Left cardiac atrium (tissue), 4 donors: ENCODE results near the gene RPTOR. TPM values are rescaled to one million over a fixed set of nuclear protein-coding genes. Genes with fewer than 3 reads are reported as not detected.
A peak's percentile ranks its signal among the peaks of the same experiment; 100 is the strongest.

Experiments used
- ATAC-seq, 2 donors: fragments of 200-7000 bp; cut with Tn5 transposase; one replicate each; pipeline ENCODE4 v1.9.1; 2020; ENCODE audit warnings: mild to moderate bottlenecking in 2 of 2, moderate library complexity in 2 of 2
- DNase-seq: peaks from one replicate; pipeline ENCODE4 v3.0.0-alpha.2; 2020
- intact Hi-C, 2 donors: fragments of 100-400 bp; cut with DNase I; formaldehyde crosslinking; loops; one replicate each; pipeline versions ENCODE4 v1.14.1 to v1.15.1; 2022 to 2023
- total RNA-seq, 2 donors: library from RNA; stranded (reverse); fragmentation: NEBNext Ultra II Directional; extraction: Animal tissue kit (Norgen Biotek cat#: 25700); gene quantifications; one replicate each; pipeline ENCODE4 v1.2.1, GENCODE V29; 2021
- donor health status: DM: no; HTN: yes; CAD: no.
- donor health status: DM: no; HTN: yes; CAD: no; lungs with severe emphysema.
- donor health status: DM: yes; HTN: yes; CAD: no.
- donor health status: Dilated cardiomyopathy.

Gene RPTOR
- total RNA-seq, 2 donors from 2014 or later = 18.9 to 22.9 TPM

DNA sequence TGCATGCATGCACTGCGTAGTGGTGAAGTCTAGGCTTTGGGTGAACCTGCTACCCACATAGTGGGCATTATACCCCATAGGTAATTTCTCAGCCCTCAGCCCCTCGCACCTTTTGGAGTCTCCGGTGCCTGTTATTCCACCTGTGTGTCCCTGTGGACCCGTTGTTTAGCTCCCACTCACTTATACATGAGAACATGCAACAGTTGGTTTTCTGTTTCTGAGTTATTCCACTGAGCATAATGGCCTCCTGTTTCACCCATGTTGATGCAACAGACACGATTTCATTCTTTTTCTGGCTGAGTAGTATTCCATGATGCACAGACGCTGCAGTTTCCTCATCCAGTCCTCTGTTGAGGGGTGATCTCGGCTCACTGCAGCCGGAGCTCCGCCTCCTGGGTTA lies 305.5 kb downstream of the RPTOR start:
- intact Hi-C loops = no loop called here
- no peak for DNase-seq
- ATAC-seq = no peak

- intact Hi-C loops = no loop called here
- ATAC-seq (no peak), DNase-seq (no peak)
Measured at GRCh38 chr17:80850817-80851216, 306.2 kb downstream of the RPTOR start.

DNA sequence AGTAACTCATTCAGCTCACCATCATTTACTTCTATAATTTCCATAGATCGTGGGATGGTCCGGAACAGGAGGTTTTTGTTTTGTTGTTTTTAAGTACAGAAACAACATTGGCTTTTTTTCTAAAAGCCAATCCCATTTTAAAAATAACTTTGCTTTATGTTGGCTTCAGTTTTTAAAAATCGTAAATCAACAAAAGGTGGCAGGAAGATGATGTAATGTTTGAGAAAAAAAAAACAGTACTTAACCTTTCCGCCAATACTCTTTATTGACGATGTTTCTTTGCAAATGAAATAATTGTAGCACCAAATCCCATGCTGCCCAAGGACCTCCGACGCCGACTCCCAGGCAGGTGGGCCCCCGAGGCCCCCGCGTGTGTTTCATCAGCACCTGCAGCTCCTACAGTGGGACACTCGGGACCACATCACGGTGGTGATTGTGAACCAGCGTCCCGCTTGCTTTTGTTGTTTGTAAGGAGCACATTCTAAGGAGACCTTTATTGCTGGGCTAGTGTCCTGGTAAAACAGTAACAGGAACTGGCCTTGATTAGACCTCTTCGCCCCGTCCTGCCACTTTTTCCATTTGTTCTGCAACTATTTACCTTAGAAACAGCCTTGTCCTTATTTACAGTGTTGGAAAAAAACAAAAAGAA lies 306.8 kb downstream of the RPTOR start:
- intact Hi-C loops = no loop called here

DNA sequence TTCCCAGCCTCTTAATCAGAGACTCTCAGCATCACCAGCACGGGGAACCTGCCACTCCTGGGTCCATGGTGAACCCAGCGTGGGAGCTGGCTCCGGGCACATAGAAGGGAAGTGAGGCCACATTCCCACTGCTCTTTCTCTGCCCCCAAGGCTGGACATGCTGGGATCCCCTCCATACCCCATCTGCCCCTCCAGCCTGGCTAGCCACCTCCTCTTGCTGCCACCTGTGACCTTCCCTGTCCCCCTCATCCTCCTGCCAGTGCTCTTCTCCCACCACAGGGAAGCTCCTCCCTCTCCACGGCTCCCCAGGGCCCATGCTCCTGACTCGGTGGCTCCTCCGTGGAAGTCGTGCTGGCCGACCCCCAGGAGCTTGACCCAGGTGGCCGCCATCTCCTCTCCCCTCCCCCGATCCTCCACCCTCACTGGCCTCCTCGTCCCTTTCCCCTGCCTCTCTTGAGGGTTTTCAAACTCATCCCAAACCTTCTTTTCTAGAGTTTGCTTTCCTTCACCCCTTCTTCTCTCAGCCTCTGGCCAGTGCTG lies 307.9 kb downstream of the RPTOR start:
- DNase-seq = no peak
- intact Hi-C loops = no loop called here
- ATAC-seq = no peak

More for the DNA sequence above, 306.8 kb downstream of the RPTOR start:
- no peak for ATAC-seq
- no peak for DNase-seq

- no peak for DNase-seq
- no peak for ATAC-seq
- intact Hi-C loops = no loop called here
Measured at GRCh38 chr17:80853076-80853475, 308.4 kb downstream of the RPTOR start.

GRCh38 chr17:80854220-80854619 lies 309.6 kb downstream of the RPTOR start:
- intact Hi-C loops = no loop called here
- ATAC-seq = no peak
- no peak for DNase-seq

- intact Hi-C loops = no loop called here
- ATAC-seq = no peak
- no peak for DNase-seq
Measured at GRCh38 chr17:80855196-80855947, 310.7 kb downstream of the RPTOR start.

DNA sequence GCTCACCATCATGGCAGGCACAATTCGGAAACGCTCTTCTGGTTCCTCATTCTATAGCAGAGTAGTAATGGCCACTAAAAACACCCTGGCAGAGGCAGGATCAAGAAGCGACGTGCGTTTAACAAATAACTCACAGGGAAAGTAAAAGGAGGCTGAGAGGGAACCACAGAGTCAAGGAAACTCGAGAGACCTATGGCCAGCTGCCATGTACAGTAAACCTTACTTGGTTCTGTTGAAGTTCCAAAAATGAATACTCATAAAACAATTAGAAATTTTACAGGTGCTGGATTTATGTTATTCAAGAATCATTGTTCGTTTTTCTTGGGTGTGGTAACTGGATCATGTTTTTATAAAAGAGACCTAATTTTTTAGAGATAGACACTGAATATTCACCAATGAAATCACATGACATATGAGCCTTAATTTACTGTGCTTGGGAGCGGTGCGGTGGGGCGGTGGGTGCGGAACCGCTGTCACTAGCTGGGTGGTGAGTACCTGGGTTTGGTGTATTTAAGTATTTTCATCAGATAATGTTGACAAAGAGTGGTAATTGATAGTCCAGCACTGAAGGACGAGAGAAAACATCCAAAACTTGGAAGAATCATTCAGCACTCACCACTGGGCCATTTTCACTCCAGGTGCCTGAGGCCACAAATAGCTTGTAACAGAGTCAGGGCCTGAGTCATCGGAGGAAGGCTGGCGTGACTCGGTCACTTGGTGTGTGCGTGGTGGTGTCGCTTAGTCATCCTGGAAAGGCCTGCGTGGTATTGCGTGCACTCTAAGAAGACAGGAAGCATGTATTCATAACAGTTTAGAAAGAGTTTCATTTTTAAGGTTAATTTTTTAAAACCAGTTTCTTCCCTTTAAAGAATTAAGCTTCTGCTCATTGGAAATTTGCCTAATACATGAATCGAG lies 311.6 kb downstream of the RPTOR start:
- intact Hi-C loops = no loop called here

DNA sequence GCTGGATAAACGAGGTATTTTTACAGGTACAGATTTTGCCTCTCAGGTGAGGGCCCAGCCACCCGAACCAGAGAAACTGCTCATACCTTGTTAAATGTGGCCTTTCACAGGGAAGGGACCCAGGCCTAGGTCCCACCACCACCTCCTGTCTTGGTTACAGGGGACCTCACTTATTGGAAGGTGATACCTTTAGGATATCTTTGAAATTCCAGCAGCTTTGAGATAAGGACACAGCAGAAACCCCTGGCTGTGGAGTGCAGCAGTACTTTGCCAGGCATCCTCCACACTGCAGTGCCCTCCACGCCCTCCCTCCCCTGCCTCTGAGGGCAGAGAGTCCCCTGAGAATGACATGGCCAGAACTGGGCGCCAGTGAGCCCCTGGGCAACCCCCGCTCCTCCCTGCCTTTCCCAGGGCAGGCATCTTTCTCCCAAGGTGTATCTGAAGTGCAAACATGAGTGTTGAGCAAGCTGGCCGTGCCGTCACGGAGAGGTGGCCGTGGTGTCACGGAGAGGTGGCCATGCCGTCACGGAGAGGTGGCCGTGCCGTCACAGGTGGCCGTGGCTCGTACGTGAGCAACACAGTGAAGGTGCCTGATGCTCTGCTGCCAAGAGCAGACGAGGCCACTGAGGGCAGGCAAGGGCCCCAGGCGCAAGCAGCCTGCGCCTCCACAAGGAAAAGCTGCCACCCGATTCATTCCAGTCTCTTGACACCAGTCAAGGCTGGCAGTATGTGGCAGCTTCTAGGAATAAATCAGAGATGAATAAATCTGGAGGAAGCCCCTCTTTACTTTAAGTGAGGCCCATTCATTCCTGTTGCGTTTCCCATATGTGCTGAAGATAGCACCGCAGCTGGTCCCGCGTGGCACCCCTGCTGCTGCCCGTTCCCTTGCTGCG lies 312.5 kb downstream of the RPTOR start:
- ATAC-seq (no peak), DNase-seq (no peak)
- intact Hi-C loops = no loop called here

More for the DNA sequence above, 311.6 kb downstream of the RPTOR start:
- ATAC-seq (peak in 1 of 2 donors; percentile 79), DNase-seq (no peak)

- intact Hi-C loops = no loop called here
- ATAC-seq (no peak), DNase-seq (no peak)
Measured at GRCh38 chr17:80857756-80858171, 313.1 kb downstream of the RPTOR start.

- DNase-seq (no peak), ATAC-seq (no peak)
- intact Hi-C loops = no loop called here
Measured at GRCh38 chr17:80858301-80859001, 313.8 kb downstream of the RPTOR start.

- intact Hi-C loops = no loop called here
- peak; percentile 73 for DNase-seq
- ATAC-seq = peak; percentile 79 to 83
Measured at GRCh38 chr17:80859002-80859941, 314.6 kb downstream of the RPTOR start.

GRCh38 chr17:80860101-80860671 lies 315.5 kb downstream of the RPTOR start:
- ATAC-seq (no peak), DNase-seq (no peak)
- intact Hi-C loops = no loop called here

DNA sequence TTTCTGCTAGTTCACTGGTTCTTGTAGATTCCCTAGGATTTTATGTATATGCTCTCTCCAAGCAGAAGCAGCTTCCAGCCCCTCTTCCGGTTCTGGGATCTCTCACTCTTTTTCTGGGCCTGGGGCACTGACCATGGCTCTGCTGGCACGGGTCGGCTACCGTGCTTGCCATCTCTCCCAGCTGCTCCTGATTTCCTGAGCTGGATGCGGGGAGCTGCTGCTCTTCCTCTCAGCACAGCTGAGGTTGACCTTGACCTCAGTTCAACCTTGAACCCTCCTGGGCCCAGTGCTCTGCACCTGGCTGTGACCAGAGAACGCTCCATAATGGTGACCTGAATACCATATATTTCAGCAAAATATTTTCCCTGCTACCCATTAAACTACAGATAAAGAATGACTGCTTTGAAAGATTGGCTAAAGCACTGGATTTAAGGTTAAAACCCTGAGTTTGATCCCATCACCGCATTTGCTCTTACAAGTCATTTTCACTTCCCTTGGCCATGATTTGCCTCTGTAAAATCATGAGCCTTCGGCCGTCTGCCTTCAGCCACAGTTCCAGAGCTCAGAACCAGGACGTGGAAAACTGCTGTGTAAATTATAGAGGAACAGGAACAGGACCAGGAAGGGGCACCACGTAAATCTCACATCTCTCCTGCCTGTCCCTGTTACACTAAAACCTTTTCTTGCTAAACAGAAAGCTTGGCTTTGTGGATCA lies 316.2 kb downstream of the RPTOR start:
- intact Hi-C loops = no loop called here
- ATAC-seq (no peak), DNase-seq (no peak)

DNA sequence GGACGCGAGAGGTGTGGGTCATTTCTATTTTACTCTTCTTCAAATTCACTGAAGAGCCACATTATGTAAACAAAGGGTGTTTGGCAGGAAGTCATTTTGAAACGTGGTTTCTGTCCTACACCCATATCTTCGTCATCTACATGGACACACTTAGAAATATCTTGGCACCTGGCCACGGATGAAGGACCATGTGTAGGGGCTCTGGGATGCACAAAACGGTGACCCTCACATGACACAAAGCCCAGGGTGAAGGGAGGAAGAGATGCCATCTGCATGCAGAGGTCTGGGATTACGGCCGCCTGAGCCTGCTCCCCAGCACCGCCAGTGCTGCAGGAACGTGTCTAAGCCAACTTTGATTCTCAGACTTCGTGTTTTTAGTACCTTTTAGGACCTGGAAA lies 316.8 kb downstream of the RPTOR start:
- no peak for DNase-seq
- intact Hi-C loops = no loop called here
- ATAC-seq = no peak

DNA sequence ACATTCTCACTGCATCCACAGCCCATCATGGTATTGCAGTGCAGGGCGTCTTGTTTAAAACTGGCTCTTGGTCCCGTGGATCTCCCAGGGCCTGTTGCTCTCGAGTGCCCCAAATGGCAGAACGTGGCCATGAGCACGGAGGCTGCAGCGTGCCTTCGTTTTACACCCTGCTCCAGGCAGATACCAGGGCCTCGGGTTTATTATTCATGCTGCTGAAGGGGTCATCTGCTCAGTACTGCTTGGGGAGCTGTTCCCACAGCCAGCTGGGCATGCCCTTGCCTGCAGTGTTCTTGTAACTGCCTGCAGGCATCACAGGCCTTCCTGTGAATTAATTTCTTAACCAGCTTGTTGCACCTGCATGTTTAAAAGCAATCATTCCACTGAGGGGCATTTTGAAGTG lies 317.3 kb downstream of the RPTOR start:
- peak in 1 of 2 donors; percentile 44 for ATAC-seq
- no peak for DNase-seq
- intact Hi-C loops = no loop called here
